SU-DHL-6 (cell line): ENCODE measurements around the gene PASK.

Experiments
- H2AFZ ChIP-seq: fragments of 200-600 bp; sonication (generic); 2 replicates; pipeline ENCODE4 v1.6.1; 2014; ENCODE audit warnings: low read depth, mild to moderate bottlenecking, moderate library complexity, mixed read lengths, antibody characterized with exemption, low read length; ENCODE audit not compliant: severe bottlenecking
- H3F3A ChIP-seq: fragments of 200-600 bp; shearing (Covaris generic); 2 replicates; pipeline ENCODE4 v1.6.0; 2016; ENCODE audit warnings: antibody characterized with exemption, mild to moderate bottlenecking; ENCODE audit not compliant: insufficient read depth
- H3K27ac ChIP-seq: fragments of 200-600 bp; sonication (generic); 2 replicates; pipeline ENCODE4 v1.5.1; 2016; ENCODE audit warnings: low read depth, mild to moderate bottlenecking, low read length, moderate library complexity, mixed read lengths
- H3K27me3 ChIP-seq: fragments of 200-600 bp; sonication (generic), shearing (Covaris generic); 2 replicates; pipeline ENCODE4 v1.6.0; 2014; ENCODE audit warnings: mild to moderate bottlenecking, low read length
- H3K36me3 ChIP-seq: fragments of 200-600 bp; sonication (generic); 2 replicates; pipeline ENCODE4 v1.6.1; 2014; ENCODE audit warnings: mild to moderate bottlenecking, low read length, mixed read lengths
- H3K4me2 ChIP-seq: fragments of 300-600, 200-600 bp; shearing (Covaris generic), sonication (generic); 2 replicates; pipeline ENCODE4 v1.6.0; 2014; ENCODE audit warnings: low read length, low read depth, mild to moderate bottlenecking; ENCODE audit not compliant: poor library complexity, severe bottlenecking
- H3K4me3 ChIP-seq: fragments of 200-600 bp; sonication (generic); 2 replicates; pipeline ENCODE4 v1.5.1; 2014; ENCODE audit warnings: antibody characterized with exemption, low read length, mild to moderate bottlenecking, mixed read lengths; ENCODE audit not compliant: insufficient read depth, poor library complexity, severe bottlenecking
- H3K79me2 ChIP-seq: fragments of 200-600 bp; sonication (generic); 2 replicates; pipeline ENCODE4 v1.6.1; 2014; ENCODE audit warnings: mild to moderate bottlenecking, low read length, moderate library complexity; ENCODE audit not compliant: insufficient read depth
- H3K9ac ChIP-seq: fragments of 200-600 bp; sonication (generic); 2 replicates; pipeline ENCODE4 v1.7.0; 2014; ENCODE audit warnings: mild to moderate bottlenecking, low read length
- H3K9me2 ChIP-seq: fragments of 200-600 bp; sonication (generic); replicated peaks from 2 replicates; pipeline ENCODE4 v1.6.1; 2014; ENCODE audit warnings: low read length; ENCODE audit not compliant: insufficient read depth
- H3K9me3 ChIP-seq: fragments of 200-600 bp; sonication (generic); 2 replicates; pipeline ENCODE4 v1.6.1; 2014; ENCODE audit warnings: low read length, mixed read lengths; ENCODE audit not compliant: insufficient read depth
- H4K20me1 ChIP-seq: fragments of 200-600 bp; sonication (generic); 2 replicates; pipeline ENCODE4 v1.6.1; 2014; ENCODE audit warnings: low read depth, mild to moderate bottlenecking, antibody characterized with exemption, low read length, moderate library complexity, mixed read lengths
- EZH2phosphoT487 ChIP-seq: fragments of 200-600 bp; sonication (generic), shearing (Covaris generic); conservative IDR thresholded peaks from 2 replicates; pipeline ENCODE4 v1.6.1; 2018; ENCODE audit warnings: mild to moderate bottlenecking, antibody characterized with exemption, low read length, moderate library complexity, mixed read lengths
- TF ChIP-seq, protein P1 (sequence below): fragments of 200-600 bp; sonication (generic); IDR thresholded peaks from one replicate; pipeline ENCODE4 v1.5.1; 2017; ENCODE audit warnings: antibody characterized with exemption, mild to moderate bottlenecking, low read length, moderate library complexity; ENCODE audit not compliant: insufficient read depth, poor library complexity, severe bottlenecking

The PASK gene

GRCh38 chr2:241188361-241189092, 39.3 kb upstream of the PASK start, which contains the start of gene ANO7:
TSS of gene ANO7 (plus strand) at chr2:241188677. CDS start at chr2:241190064, 1,387 bp downstream.
- Histone ChIP-seq H3K9me3 (no peaks in the 10 kb centered on the region), H3K27ac (no peak within 1 kb of the TSS), H3F3A (no peaks in the 10 kb centered on the region), H3K27me3 (no peaks in the 10 kb centered on the region), H3K9me2 (no peaks in the 10 kb centered on the region), H3K4me2 (no peak within 1 kb of the TSS), H3K9ac (no peak within 1 kb of the TSS), H3K36me3 (no peaks in the 10 kb centered on the region), H4K20me1 (no peaks in the 10 kb centered on the region), H3K4me3 (no peak within 1 kb of the TSS), H3K79me2 (no peaks in the 10 kb centered on the region), H2AFZ (no peak within 1 kb of the TSS)
- TF ChIP-seq EZH2phosphoT487, result no peak
- TF ChIP-seq, protein P1, sequence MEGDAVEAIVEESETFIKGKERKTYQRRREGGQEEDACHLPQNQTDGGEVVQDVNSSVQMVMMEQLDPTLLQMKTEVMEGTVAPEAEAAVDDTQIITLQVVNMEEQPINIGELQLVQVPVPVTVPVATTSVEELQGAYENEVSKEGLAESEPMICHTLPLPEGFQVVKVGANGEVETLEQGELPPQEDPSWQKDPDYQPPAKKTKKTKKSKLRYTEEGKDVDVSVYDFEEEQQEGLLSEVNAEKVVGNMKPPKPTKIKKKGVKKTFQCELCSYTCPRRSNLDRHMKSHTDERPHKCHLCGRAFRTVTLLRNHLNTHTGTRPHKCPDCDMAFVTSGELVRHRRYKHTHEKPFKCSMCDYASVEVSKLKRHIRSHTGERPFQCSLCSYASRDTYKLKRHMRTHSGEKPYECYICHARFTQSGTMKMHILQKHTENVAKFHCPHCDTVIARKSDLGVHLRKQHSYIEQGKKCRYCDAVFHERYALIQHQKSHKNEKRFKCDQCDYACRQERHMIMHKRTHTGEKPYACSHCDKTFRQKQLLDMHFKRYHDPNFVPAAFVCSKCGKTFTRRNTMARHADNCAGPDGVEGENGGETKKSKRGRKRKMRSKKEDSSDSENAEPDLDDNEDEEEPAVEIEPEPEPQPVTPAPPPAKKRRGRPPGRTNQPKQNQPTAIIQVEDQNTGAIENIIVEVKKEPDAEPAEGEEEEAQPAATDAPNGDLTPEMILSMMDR, result no peak

DNA sequence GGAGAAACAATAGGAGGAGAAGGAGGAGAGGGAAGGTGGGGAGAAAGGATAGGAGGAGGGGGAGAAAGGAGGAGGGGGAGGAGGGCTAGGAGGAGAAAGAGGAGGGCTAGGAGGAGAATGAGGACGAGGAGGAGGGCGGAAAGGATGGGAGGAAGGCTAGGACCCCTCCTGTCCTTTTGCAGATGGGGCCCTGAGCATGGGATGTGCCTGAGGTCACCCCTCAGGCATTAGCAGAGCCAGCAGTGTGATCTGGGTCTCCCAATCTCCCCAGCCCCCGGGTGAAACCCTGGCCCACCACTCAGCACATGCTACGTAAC, 38.6 kb upstream of the PASK start:
- no peak for TF ChIP-seq EZH2phosphoT487
- TF ChIP-seq, protein P1, result no peak
- no peaks in the 10 kb centered on the region for H3K27me3 ChIP-seq
- H3K4me3 ChIP-seq, result no peak overlapping the region
- no peaks in the 10 kb centered on the region for H3K9me2 ChIP-seq
- H3K9ac ChIP-seq, result no peak overlapping the region
- no peak overlapping the region for H3K27ac ChIP-seq
- no peak overlapping the region for H2AFZ ChIP-seq
- no peaks in the 10 kb centered on the region for H3K9me3 ChIP-seq
- H3K36me3 ChIP-seq, result no peaks in the 10 kb centered on the region
- no peaks in the 10 kb centered on the region for H3F3A ChIP-seq
- H4K20me1 ChIP-seq, result no peaks in the 10 kb centered on the region
- H3K79me2 ChIP-seq, result no peaks in the 10 kb centered on the region
- H3K4me2 ChIP-seq, result no peak overlapping the region

GRCh38 chr2:241187101-241187917, 38.0 kb upstream of the PASK start:
- H3K27ac ChIP-seq, result no peak overlapping the region

More at GRCh38 chr2:241187101-241187917, 38.0 kb upstream of the PASK start:
- no peak overlapping the region for H3K4me3 ChIP-seq
- H3K27me3 ChIP-seq, result no peaks in the 10 kb centered on the region
- TF ChIP-seq, protein P1, result no peak
- no peak for TF ChIP-seq EZH2phosphoT487
- no peaks in the 10 kb centered on the region for H3K36me3 ChIP-seq
- no peak overlapping the region for H2AFZ ChIP-seq
- no peaks in the 10 kb centered on the region for H3K79me2 ChIP-seq
- H3K4me2 ChIP-seq, result no peak overlapping the region
- H4K20me1 ChIP-seq, result no peaks in the 10 kb centered on the region
- H3K9me3 ChIP-seq, result no peaks in the 10 kb centered on the region
- no peaks in the 10 kb centered on the region for H3K9me2 ChIP-seq
- no peak overlapping the region for H3K9ac ChIP-seq
- no peaks in the 10 kb centered on the region for H3F3A ChIP-seq
